Type B pancreatic cell (in vitro differentiated cells): ENCODE results near the gene GAB2. TPM values are rescaled to one million over a fixed set of nuclear protein-coding genes. Genes with fewer than 3 reads are reported as not detected.

ENCODE experiments used
- DNase-seq: peaks from one replicate; pipeline ENCODE4 v3.0.0; 2021; ENCODE audit warnings: mixed read lengths; ENCODE audit not compliant: unreplicated experiment; ENCODE audit errors: extremely low spot score
- H3K27ac Mint-ChIP-seq: 2 replicates; pipeline ENCODE4 v1.8.0; 2021; ENCODE audit warnings: mild to moderate bottlenecking, mixed read lengths
- H3K27me3 Mint-ChIP-seq: 2 replicates; pipeline ENCODE4 v1.8.0; 2021; ENCODE audit warnings: mixed read lengths
- H3K36me3 Mint-ChIP-seq: 2 replicates; pipeline ENCODE4 v1.8.0; 2021; ENCODE audit warnings: mixed read lengths
- H3K4me1 Mint-ChIP-seq: one replicate; pipeline ENCODE4 v1.8.0; 2021; ENCODE audit warnings: mixed read lengths; ENCODE audit not compliant: unreplicated experiment
- H3K4me3 Mint-ChIP-seq: 2 replicates; pipeline ENCODE4 v1.8.0; 2021; ENCODE audit warnings: mild to moderate bottlenecking, mixed read lengths
- H3K9me3 Mint-ChIP-seq: 2 replicates; pipeline ENCODE4 v1.8.0; 2021; ENCODE audit warnings: mixed read lengths
- total RNA-seq: library from RNA; stranded (reverse); gene quantifications from 2 replicates; pipeline ENCODE4 v1.2.1, GENCODE V29; 2021; ENCODE audit warnings: low replicate concordance
- TF ChIP-seq, protein P1 (sequence below): fragments of 200-600 bp; sonication (generic); conservative IDR thresholded peaks from 2 replicates; pipeline ENCODE4 v1.5.0; 2021; ENCODE audit warnings: antibody characterized with exemption, mild to moderate bottlenecking

The GAB2 gene
- total RNA-seq, 1 donor from 2014 or later: 23.3 TPM

DNA sequence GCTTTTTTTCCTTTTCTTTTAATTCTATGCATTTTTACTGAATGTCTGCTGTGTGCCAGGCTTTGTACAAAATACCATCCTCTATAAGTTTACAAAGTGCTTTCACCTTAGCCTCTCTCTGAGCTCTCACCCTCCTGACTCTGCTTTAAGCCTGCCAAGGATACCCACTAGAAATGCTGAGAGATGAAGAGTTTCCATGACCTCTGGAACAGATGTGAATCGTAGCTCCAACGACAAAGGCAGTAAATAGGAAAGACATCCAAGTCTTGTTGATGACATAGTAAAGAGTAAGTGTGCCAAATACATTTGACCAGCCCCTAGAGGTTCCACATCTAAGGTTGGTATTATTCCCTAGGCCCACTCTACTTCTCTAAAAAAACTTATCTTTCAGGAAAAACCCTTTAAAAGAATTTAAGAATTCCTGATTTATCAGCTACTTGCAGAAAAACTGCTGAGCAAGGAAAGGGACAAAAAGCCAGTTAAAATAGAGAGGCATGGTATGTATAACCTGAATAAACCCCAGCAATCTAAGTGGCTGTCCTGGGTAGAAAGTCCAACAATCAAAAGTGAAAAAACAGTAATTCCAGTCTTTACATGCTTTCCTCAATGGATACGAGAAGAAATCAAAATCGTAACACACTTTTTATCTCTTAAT, 45.4 kb downstream of the GAB2 start:
- DNase-seq: no peak
- Mint-ChIP-seq H3K27ac (no peak overlapping the region), H3K27me3 (no peaks in the 10 kb centered on the region), H3K9me3 (no peaks in the 10 kb centered on the region), H3K36me3 (peaks cover 8% of the 10 kb centered on the region), H3K4me1 (peaks cover 18% of the 10 kb centered on the region), H3K4me3 (no peak overlapping the region)
- TF ChIP-seq, protein P1, sequence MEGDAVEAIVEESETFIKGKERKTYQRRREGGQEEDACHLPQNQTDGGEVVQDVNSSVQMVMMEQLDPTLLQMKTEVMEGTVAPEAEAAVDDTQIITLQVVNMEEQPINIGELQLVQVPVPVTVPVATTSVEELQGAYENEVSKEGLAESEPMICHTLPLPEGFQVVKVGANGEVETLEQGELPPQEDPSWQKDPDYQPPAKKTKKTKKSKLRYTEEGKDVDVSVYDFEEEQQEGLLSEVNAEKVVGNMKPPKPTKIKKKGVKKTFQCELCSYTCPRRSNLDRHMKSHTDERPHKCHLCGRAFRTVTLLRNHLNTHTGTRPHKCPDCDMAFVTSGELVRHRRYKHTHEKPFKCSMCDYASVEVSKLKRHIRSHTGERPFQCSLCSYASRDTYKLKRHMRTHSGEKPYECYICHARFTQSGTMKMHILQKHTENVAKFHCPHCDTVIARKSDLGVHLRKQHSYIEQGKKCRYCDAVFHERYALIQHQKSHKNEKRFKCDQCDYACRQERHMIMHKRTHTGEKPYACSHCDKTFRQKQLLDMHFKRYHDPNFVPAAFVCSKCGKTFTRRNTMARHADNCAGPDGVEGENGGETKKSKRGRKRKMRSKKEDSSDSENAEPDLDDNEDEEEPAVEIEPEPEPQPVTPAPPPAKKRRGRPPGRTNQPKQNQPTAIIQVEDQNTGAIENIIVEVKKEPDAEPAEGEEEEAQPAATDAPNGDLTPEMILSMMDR: no peak

DNA sequence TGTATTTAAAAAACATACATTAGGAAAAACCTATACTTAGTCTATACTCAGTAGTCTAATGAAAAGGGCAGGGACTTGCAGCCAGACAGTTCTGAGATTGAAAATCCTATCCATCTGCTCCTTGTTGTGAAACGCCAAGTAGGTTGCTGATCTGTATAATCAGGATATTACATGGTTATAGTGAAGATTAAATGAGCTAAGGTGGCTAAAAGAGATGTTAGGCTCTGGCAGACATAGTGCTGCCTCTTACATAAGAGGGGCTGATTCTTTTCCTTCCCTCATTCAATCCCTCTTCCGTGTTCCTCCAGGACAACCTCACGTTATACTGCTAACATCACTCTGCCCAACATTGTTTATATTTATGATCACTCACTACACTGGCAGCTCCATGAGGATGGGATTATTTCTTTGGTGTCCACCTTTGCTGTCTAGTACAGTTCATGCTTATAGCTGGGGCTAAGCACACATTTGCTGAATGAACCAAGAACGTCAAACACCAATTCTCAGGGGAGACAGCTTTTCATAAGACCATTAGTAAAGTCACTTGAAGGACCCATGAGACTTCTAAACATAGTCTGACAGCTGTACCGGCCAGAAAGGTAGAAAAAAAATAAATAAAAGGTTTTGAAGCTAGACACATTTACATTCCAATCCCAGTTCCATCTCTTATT, 46.3 kb downstream of the GAB2 start:
- Mint-ChIP-seq H3K27me3 (no peaks in the 10 kb centered on the region), H3K4me1 (peaks cover 24% of the 10 kb centered on the region), H3K4me3 (no peak overlapping the region), H3K9me3 (no peaks in the 10 kb centered on the region), H3K36me3 (peaks cover 5% of the 10 kb centered on the region), H3K27ac (no peak overlapping the region)
- TF ChIP-seq, protein P1: no peak
- no peak for DNase-seq

DNA sequence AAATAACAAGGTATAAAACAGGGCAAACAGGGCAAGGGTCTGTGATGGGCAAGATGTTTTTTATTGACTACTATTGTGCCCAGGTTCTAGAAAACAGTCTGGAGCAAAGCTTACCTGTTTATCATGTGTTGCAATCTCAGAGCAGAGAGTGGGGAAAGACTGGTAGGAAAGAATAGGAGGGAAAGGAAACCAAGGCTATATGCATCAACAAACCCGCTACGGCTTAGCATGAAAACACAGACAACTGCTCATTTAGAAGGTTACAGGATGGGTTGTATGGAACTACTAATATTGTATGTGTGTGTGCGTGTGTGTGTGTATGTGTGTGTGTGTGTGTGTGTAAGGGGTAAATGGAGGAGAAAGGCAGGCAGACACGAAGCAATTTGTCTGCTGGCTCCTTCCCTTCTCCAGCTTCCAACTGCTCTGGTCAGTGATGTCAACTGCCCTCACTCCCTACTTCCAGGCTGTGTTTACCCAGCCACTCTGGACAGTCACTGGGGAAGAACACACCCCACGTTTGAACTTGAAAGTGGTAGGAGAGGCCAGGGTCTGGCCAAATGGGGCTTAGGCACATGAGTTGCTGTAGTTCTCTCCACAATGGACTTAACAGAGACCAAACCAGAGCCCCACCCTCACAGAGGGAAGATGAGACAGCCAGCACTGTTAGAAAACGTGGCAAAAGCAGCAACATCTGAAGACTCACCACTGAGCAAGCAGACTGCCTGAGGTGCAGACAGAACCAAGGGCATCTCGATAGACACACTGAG, 47.0 kb downstream of the GAB2 start:
- H3K36me3 Mint-ChIP-seq: peaks cover 4% of the 10 kb centered on the region
- no peak overlapping the region for H3K4me3 Mint-ChIP-seq
- DNase-seq: no peak
- H3K27me3 Mint-ChIP-seq: no peaks in the 10 kb centered on the region
- H3K4me1 Mint-ChIP-seq: peaks cover 29% of the 10 kb centered on the region
- TF ChIP-seq, protein P1: no peak
- no peak overlapping the region for H3K27ac Mint-ChIP-seq
- no peaks in the 10 kb centered on the region for H3K9me3 Mint-ChIP-seq

DNA sequence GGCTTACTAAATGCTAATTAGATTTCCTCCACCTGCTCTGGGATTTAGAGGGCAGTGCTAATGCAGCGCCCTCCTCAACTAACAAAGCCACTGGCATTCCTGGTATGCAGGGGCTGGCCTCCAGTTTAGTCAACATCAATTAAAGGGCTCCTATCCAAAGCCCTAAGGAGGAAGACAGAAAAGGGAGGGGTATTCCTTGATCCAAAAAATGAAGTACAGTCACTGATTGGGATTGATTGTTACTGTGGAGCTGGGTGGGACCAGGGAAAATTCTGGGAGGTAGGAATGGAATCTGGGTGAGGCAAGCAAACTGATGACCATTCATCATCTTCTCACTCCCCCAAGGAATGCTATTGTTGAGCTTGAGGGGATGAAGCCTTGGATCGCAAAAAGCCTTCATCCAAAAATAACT, 52.2 kb downstream of the GAB2 start:
- H3K27ac Mint-ChIP-seq: peak overlapping the region; percentile 75
- no peak overlapping the region for H3K4me3 Mint-ChIP-seq
- no peaks in the 10 kb centered on the region for H3K9me3 Mint-ChIP-seq
- TF ChIP-seq, protein P1: no peak
- no peak for DNase-seq
- peaks cover 4% of the 10 kb centered on the region for H3K36me3 Mint-ChIP-seq
- peaks cover 31% of the 10 kb centered on the region for H3K4me1 Mint-ChIP-seq
- no peaks in the 10 kb centered on the region for H3K27me3 Mint-ChIP-seq

DNA sequence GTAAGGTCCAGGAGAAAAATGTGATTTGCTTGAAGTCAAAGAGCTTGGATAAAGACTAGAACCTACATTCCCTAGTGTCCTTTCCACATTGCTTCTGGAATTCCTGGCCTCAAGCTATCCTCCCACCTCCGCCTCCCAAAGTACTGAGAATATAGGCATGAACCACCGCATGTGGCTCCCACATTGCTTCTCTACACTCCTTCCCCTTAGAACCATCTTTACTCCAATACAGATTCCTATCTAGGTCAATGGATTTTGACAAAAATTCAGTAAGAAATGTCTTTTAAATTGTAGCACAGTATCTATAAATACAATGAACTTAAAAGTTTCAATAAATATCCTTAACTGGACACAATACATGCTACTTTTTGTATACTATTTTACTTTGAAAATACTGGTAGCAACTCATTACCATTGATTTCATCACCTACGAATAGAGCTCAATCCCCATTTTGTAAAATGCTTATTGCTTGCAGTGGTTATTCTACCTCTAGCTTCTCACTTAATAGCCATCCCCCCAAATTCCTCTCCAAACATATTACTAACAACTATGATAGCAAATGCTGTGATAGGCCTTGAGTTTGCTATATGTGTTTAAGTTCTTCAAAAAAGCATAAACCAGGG, 53.4 kb downstream of the GAB2 start:
- TF ChIP-seq, protein P1: no peak
- peak overlapping the region; percentile 9 for H3K27ac Mint-ChIP-seq
- peaks cover under 1% of the 10 kb centered on the region for H3K36me3 Mint-ChIP-seq
- DNase-seq: no peak
- peaks cover 29% of the 10 kb centered on the region for H3K4me1 Mint-ChIP-seq
- no peaks in the 10 kb centered on the region for H3K27me3 Mint-ChIP-seq
- no peaks in the 10 kb centered on the region for H3K9me3 Mint-ChIP-seq
- no peak overlapping the region for H3K4me3 Mint-ChIP-seq
